MG63 (cell line): ENCODE results near the gene STAT4. TPM values are rescaled to one million over a fixed set of nuclear protein-coding genes. Genes with fewer than 3 reads are reported as not detected.

Source experiments
- DNase-seq: peaks from one replicate; pipeline ENCODE4 v3.0.0-alpha.2; 2020
- H3K27me3 ChIP-seq: fragments of 250-450 bp; sonication (Bioruptor Pico); 2 replicates; pipeline ENCODE4 v1.5.1; 2020; ENCODE audit warnings: mild to moderate bottlenecking, moderate library complexity
- H3K36me3 ChIP-seq: fragments of 250-450 bp; sonication (Bioruptor Pico); 2 replicates; pipeline ENCODE4 v1.5.1; 2020; ENCODE audit warnings: mild to moderate bottlenecking, moderate library complexity
- H3K4me3 ChIP-seq: fragments of 250-450 bp; sonication (Bioruptor Pico); 2 replicates; pipeline ENCODE4 v1.5.1; 2020; ENCODE audit warnings: mild to moderate bottlenecking, moderate library complexity
- H3K9me3 ChIP-seq: fragments of 250-450 bp; sonication (Bioruptor Pico); 2 replicates; pipeline ENCODE4 v1.5.1; 2020; ENCODE audit warnings: mild to moderate bottlenecking, moderate library complexity
- total RNA-seq: library from RNA; depleted of rRNA; stranded (reverse); fragments of >200 nt; shearing (Covaris generic); gene quantifications from 2 replicates; pipeline ENCODE4 v1.2.3, GENCODE V29; 2014; ENCODE audit warnings: low replicate concordance; rRNA removed

The STAT4 gene, protein sequence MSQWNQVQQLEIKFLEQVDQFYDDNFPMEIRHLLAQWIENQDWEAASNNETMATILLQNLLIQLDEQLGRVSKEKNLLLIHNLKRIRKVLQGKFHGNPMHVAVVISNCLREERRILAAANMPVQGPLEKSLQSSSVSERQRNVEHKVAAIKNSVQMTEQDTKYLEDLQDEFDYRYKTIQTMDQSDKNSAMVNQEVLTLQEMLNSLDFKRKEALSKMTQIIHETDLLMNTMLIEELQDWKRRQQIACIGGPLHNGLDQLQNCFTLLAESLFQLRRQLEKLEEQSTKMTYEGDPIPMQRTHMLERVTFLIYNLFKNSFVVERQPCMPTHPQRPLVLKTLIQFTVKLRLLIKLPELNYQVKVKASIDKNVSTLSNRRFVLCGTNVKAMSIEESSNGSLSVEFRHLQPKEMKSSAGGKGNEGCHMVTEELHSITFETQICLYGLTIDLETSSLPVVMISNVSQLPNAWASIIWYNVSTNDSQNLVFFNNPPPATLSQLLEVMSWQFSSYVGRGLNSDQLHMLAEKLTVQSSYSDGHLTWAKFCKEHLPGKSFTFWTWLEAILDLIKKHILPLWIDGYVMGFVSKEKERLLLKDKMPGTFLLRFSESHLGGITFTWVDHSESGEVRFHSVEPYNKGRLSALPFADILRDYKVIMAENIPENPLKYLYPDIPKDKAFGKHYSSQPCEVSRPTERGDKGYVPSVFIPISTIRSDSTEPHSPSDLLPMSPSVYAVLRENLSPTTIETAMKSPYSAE
- total RNA-seq = 1.1 and 2.5 TPM in 2 replicates

GRCh38 chr2:191150600-191151330 is at the start of gene STAT4:
TSS of gene STAT4 (minus strand) at chr2:191150994. CDS start at chr2:191148203, 2,791 bp downstream.
- DNase-seq = peak; percentile 34
- H3K9me3 ChIP-seq = no peaks in the 10 kb centered on the region
- H3K27me3 ChIP-seq = no peaks in the 10 kb centered on the region
- no peaks in the 10 kb centered on the region for H3K36me3 ChIP-seq
- peak within 1 kb of the TSS; percentile 34 for H3K4me3 ChIP-seq

- no peak overlapping the region for H3K4me3 ChIP-seq
- no peak for DNase-seq
- H3K9me3 ChIP-seq = peaks cover 6% of the 10 kb centered on the region
- no peaks in the 10 kb centered on the region for H3K36me3 ChIP-seq
- no peaks in the 10 kb centered on the region for H3K27me3 ChIP-seq
These were observed 49.2 kb upstream of the STAT4 start for GRCh38 chr2:191199929-191200512.

- Histone ChIP-seq H3K27me3 (no peaks in the 10 kb centered on the region), H3K36me3 (no peaks in the 10 kb centered on the region), H3K4me3 (no peak overlapping the region), H3K9me3 (peaks cover 3% of the 10 kb centered on the region)
- DNase-seq = no peak
These were observed 47.5 kb upstream of the STAT4 start for GRCh38 chr2:191198271-191198670.

GRCh38 chr2:191197096-191197495 is 46.3 kb upstream of the STAT4 start:
- H3K27me3 ChIP-seq = no peaks in the 10 kb centered on the region
- no peak overlapping the region for H3K4me3 ChIP-seq
- no peaks in the 10 kb centered on the region; the same call in 1 of the 2 replicates for H3K9me3 ChIP-seq
- DNase-seq = no peak
- no peaks in the 10 kb centered on the region for H3K36me3 ChIP-seq

- H3K4me3 ChIP-seq = no peak overlapping the region
- H3K36me3 ChIP-seq = no peaks in the 10 kb centered on the region
- H3K27me3 ChIP-seq = no peaks in the 10 kb centered on the region
- DNase-seq = no peak
- H3K9me3 ChIP-seq = no peaks in the 10 kb centered on the region
These were observed 44.2 kb upstream of the STAT4 start for GRCh38 chr2:191195021-191195420.

DNA sequence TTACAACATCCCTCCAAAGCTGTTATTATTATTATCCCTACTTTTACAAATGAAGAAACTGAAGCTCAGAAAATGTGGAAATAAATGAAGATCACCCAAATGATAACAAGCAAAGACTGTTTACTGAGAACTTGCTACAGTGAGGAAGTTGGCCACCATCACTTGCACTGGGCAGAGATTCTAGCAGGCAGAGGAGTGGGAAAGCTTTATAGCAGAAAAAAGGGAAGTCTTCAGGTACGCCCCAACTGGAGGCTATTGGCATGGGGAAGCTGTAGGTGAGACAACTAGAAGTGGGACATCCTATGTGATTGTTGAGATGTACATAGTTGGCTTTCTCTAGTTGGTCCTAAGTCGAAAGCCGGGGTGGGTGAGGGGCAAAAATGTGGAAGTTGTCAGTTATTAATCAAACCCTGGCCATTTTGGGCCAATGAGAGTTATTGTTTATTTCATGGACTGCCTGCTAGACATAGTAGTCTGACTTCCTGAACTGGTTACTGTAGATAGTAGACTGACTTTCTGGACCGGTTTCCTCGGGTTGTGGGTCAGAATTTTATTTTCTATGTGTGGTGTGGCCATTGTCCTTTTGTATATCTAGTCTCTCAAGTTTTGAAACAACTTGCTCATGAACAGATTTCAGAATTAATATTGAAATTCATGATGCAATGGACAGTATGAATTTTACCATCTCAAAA is 40.2 kb upstream of the STAT4 start:
- H3K4me3 ChIP-seq = no peak overlapping the region
- H3K9me3 ChIP-seq = no peaks in the 10 kb centered on the region
- no peaks in the 10 kb centered on the region for H3K36me3 ChIP-seq
- no peak for DNase-seq
- no peaks in the 10 kb centered on the region for H3K27me3 ChIP-seq

DNA sequence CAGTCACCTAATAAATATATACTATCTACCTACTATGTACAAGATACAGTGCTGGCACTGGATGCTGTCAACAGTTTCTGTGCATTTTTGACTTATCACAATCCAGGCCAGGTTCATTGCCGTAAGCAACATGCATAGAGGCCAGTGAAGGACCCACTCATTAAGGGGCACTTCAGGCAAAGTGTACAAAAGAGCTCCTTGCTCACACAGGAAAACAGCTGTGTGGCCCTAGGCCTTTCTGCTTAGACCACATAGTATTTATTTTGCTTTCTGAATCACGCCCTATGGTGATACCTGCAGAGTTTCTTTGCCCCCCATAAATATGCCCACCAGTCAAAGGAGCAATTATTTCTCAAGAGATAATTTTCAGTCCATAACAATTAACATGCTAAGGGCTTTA is 39.6 kb upstream of the STAT4 start:
- Histone ChIP-seq H3K4me3 (no peak overlapping the region), H3K9me3 (no peaks in the 10 kb centered on the region), H3K36me3 (no peaks in the 10 kb centered on the region), H3K27me3 (no peaks in the 10 kb centered on the region)
- DNase-seq = no peak

GRCh38 chr2:191189112-191189635 is 38.4 kb upstream of the STAT4 start:
- Histone ChIP-seq H3K36me3 (no peaks in the 10 kb centered on the region), H3K4me3 (no peak overlapping the region), H3K9me3 (no peaks in the 10 kb centered on the region), H3K27me3 (no peaks in the 10 kb centered on the region)
- no peak for DNase-seq

- Histone ChIP-seq H3K27me3 (no peaks in the 10 kb centered on the region), H3K36me3 (no peaks in the 10 kb centered on the region), H3K4me3 (no peak overlapping the region), H3K9me3 (no peaks in the 10 kb centered on the region)
- no peak for DNase-seq
These were observed 37.8 kb upstream of the STAT4 start for GRCh38 chr2:191188550-191189093.

GRCh38 chr2:191187105-191187829 is 36.5 kb upstream of the STAT4 start:
- no peak overlapping the region for H3K4me3 ChIP-seq
- DNase-seq = no peak
- H3K9me3 ChIP-seq = no peaks in the 10 kb centered on the region
- no peaks in the 10 kb centered on the region for H3K36me3 ChIP-seq
- no peaks in the 10 kb centered on the region for H3K27me3 ChIP-seq

- no peak for DNase-seq
- no peaks in the 10 kb centered on the region for H3K27me3 ChIP-seq
These were observed 33.7 kb upstream of the STAT4 start for GRCh38 chr2:191184457-191184856.

DNA sequence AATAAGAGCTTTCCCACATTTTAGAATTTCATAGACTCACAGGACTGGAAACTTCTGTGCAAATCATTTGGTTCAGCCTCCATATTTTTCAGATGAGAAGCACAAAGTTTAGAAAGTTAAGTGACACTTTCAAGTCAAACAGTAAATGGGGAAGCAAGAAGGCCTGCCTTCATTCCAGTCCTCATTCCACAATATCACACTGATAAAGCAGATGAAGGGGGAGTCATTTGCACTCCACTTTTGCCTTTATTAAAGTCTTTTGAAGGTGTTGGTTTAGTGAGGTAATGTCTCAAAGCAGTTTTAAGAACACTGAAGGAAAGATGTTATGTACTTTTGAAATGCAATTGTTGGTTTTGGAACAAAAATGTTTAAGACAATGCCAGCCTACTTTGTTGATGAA is 32.7 kb upstream of the STAT4 start:
- H3K4me3 ChIP-seq = no peak overlapping the region
- H3K36me3 ChIP-seq = no peaks in the 10 kb centered on the region
- no peak for DNase-seq
- H3K27me3 ChIP-seq = no peaks in the 10 kb centered on the region
- no peaks in the 10 kb centered on the region for H3K9me3 ChIP-seq

More at GRCh38 chr2:191184457-191184856, 33.7 kb upstream of the STAT4 start:
- H3K4me3 ChIP-seq = no peak overlapping the region
- no peaks in the 10 kb centered on the region for H3K36me3 ChIP-seq
- H3K9me3 ChIP-seq = no peaks in the 10 kb centered on the region

GRCh38 chr2:191183081-191183480 is 32.3 kb upstream of the STAT4 start:
- DNase-seq = no peak
- H3K27me3 ChIP-seq = no peaks in the 10 kb centered on the region
- H3K9me3 ChIP-seq = no peaks in the 10 kb centered on the region
- H3K4me3 ChIP-seq = no peak overlapping the region
- H3K36me3 ChIP-seq = no peaks in the 10 kb centered on the region

- H3K36me3 ChIP-seq = no peaks in the 10 kb centered on the region
These were observed 29.9 kb upstream of the STAT4 start for GRCh38 chr2:191180713-191181112.

DNA sequence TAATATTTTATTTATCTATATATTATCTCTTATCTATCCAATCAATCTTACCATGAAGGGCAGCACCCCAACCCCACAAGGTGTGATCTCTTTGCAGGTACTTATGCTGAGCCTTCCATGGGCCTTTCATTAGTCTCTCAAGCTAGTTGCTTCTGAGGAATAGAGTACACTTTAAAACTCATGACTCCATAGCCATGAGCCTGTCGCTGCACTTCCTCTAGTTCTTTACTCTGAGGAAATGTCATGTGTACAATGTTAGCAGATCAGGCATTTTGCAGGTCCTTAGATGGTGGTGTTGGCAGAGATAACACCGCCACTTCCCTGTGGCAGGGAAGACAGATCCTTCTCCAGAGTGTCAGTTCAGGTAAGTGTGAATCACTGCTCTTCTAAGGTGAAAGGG is 29.5 kb upstream of the STAT4 start:
- Histone ChIP-seq H3K36me3 (no peaks in the 10 kb centered on the region), H3K9me3 (no peaks in the 10 kb centered on the region), H3K4me3 (no peak overlapping the region), H3K27me3 (no peaks in the 10 kb centered on the region)
- no peak for DNase-seq

More at GRCh38 chr2:191180713-191181112, 29.9 kb upstream of the STAT4 start:
- H3K4me3 ChIP-seq = no peak overlapping the region
- no peaks in the 10 kb centered on the region for H3K27me3 ChIP-seq
- peak; percentile 82 for DNase-seq
- H3K9me3 ChIP-seq = no peaks in the 10 kb centered on the region
